C4-2B (cell line): Measurements from ENCODE around the gene ANTKMT.

Experiments
- H3K27ac ChIP-seq: fragments of 450-650 bp; 2 replicates; pipeline ENCODE4 v1.5.1; 2017
- CTCF ChIP-seq: fragments of 450-650 bp; conservative IDR thresholded peaks from 2 replicates; pipeline ENCODE4 v1.5.1; 2017; ENCODE audit warnings: mild to moderate bottlenecking
- ZFX ChIP-seq: fragments of 450-650 bp; IDR thresholded peaks from 2 replicates; pipeline ENCODE4 v1.6.1; 2017

ANTKMT gene

DNA sequence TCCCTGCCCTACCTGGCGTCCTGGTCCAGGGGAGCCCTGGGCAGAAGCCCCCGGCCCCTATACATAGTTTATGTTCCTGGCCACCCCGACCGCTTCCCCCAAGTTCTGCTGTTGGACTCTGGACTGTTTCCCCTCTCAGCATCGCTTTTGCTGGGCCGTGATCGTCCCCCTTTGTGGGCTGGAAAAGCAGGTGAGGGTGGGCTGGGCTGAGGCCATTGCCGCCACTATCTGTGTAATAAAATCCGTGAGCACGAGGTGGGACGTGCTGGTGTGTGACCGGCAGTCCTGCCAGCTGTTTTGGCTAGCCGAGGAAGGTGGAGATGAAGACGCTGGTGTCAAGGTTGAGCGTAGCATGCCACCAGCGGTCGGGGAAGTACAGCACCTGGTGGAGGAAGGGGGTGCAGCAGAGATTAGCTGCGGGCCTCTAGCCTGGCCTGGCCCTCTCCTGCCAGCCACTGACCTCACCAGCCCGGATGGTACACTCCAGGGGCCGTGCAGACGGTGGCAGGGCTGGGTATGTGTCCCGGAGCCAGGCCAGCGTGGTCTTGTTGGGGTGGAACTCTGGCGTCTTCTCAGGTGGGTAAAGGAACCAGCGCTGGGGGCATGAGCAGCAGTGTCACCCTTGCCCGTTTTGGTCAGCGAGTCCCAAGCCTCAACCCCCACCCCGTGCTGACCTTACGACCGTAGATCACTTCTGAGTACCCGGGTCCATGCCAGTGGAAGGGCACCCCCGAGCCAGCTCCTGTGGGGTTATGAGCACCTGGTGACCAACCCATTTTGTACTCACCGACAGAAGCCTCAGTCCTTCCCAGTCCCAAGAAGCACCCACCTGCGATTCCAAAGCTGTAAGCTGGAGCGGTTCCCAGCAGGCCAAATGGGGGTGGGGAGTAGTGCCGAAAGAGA, 38.2 kb upstream of the ANTKMT start:
- peak overlapping the region; percentile 94 for H3K27ac ChIP-seq
- TF ChIP-seq ZFX (no peak), CTCF (no peak; the same call in 1 of the 2 replicates)

GRCh38 chr16:683396-684070, 37.4 kb upstream of the ANTKMT start:
- H3K27ac ChIP-seq: peak overlapping the region; percentile 94
- no peak for TF ChIP-seq CTCF
- TF ChIP-seq ZFX: peak; percentile 83

- peak; percentile 67 for TF ChIP-seq ZFX
- no peak for TF ChIP-seq CTCF
- peak within 1 kb of the TSS; percentile 94 for H3K27ac ChIP-seq
Measured at GRCh38 chr16:684071-684794, 36.7 kb upstream of the ANTKMT start, which contains the start of gene JMJD8. Gene JMJD8, minus strand, starts transcription at chr16:684334. Its CDS starts 15 bp downstream, at chr16:684319.

DNA sequence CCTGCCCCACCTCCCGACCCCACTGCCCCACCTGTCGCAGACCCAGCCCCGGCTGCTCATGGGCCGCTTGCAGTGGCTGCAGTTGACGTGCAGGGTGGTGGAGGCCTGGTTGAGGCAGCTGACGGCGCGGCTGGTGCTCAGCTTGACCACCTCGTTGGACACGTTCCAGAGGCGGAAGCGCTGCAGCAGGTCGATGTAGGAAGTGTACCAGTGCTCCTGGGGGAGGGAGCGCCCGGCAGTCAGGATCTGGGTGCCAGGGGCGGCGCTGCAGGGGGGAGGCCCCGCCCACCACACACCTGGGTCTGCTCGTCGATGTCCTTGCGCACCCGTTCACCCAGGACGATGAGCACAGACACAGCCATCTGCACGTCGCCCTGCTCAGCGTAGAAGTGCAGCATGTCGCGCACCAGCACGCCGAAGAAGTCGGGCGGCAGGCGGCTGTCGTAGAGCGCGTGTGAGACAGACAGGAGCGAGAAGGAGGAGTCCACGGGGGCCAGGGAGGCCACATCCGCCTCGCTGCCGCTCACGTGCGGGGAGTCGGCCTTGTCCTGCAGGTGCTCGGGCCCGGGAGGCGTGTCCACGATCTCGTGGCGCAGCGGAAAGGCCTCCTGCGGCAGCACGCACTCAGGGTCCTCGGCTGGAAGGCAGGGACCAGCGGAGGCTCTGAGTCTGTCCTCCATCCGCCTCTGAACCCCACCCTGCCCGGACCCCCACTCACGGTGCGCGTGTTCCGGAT, 35.8 kb upstream of the ANTKMT start:
- TF ChIP-seq CTCF: no peak
- TF ChIP-seq ZFX: no peak
- peak overlapping the region; percentile 94 for H3K27ac ChIP-seq

DNA sequence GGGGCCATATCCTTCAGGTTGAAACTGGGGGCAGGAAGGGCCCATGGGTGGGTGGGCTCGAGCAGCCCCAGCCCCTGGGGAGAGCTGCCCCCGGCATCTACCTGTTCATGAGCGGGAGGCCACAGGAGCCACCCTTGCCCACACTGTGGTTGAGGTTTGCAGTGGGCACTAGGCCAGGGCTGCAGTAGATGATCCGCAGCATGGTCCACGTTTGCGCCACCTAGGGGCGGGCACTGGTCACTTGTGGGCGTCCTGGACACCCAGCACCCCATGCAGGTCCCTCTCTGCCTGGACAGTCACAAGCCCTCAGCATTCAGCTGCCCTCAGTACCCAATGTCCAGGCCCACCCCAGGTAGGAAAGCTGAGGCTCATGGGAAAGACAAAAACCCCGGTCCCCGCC, 35.0 kb upstream of the ANTKMT start:
- TF ChIP-seq CTCF (peak; percentile 78), ZFX (no peak)
- H3K27ac ChIP-seq: peak overlapping the region; percentile 94

- H3K27ac ChIP-seq: no peak overlapping the region
- no peak for TF ChIP-seq CTCF
- TF ChIP-seq ZFX: no peak
Measured at GRCh38 chr16:686459-687260, 34.3 kb upstream of the ANTKMT start.
